Thyroid gland (tissue), 4 donors: ENCODE measurements around the gene PPFIA3.

Experiments used
- POLR2A ChIP-seq, 2 donors: fragments of 450-650 bp; IDR thresholded peaks; one replicate each; pipeline ENCODE4 v1.6.1; 2017; ENCODE audit warnings: antibody characterized with exemption in 2 of 2, mild to moderate bottlenecking in 2 of 2, moderate library complexity in 1 of 2
- TF ChIP-seq, protein P1 (sequence below), 6 experiments: fragments of 200-600 bp in 3 of 6; fragments of 450-650 bp in 3 of 6; sonication (generic) in 3 of 6; IDR thresholded peaks; one replicate each; pipeline ENCODE4 v1.5.1; 2016 to 2019; ENCODE audit warnings: antibody characterized with exemption in 6 of 6, mild to moderate bottlenecking in 2 of 6, inconsistent platforms in 1 of 6, moderate library complexity in 1 of 6

DNA sequence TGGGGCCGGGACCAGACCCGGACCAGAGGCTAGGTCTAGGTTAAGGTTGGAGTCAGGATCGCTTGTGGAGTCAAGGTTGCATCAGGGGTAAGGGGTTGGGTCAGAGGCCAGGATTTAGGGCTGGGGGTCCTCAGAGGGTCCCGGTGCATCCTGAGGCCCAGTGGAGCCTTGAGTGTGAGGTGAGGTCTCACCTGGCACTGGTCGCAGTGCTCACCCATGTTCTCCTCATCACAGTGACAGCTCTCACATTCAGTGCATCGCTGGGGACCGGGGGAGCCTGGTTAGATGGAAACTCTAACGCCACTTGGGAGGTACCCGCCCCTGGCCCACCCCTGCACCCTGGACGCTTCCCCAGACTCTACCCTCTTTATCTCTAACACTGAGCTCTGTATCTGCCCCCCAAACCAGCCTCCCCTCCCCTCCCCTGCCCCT is 32.8 kb downstream of the PPFIA3 start:
- TF ChIP-seq, protein P1, sequence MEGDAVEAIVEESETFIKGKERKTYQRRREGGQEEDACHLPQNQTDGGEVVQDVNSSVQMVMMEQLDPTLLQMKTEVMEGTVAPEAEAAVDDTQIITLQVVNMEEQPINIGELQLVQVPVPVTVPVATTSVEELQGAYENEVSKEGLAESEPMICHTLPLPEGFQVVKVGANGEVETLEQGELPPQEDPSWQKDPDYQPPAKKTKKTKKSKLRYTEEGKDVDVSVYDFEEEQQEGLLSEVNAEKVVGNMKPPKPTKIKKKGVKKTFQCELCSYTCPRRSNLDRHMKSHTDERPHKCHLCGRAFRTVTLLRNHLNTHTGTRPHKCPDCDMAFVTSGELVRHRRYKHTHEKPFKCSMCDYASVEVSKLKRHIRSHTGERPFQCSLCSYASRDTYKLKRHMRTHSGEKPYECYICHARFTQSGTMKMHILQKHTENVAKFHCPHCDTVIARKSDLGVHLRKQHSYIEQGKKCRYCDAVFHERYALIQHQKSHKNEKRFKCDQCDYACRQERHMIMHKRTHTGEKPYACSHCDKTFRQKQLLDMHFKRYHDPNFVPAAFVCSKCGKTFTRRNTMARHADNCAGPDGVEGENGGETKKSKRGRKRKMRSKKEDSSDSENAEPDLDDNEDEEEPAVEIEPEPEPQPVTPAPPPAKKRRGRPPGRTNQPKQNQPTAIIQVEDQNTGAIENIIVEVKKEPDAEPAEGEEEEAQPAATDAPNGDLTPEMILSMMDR (IDR thresholded peaks at IDR 0.05), result no peak
- TF ChIP-seq POLR2A (IDR thresholded peaks at IDR 0.05), result no peak
